Subcutaneous abdominal adipose tissue (tissue), 5 donors: ENCODE measurements around the gene NEB.
"Not testable (repeated sequence)": the region's sequence is repeated elsewhere in the genome, so short reads cannot be mapped to it uniquely, and the experiment has no call there.

Experiments
- H3K27ac ChIP-seq: one replicate; pipeline ENCODE4 v1.7.0; 2013; ENCODE audit warnings: low read depth, mild to moderate bottlenecking, inconsistent platforms, low read length, moderate library complexity
- H3K27me3 ChIP-seq, 5 donors: one replicate each; pipeline ENCODE4 v1.7.0; 2013; ENCODE audit warnings: low read length in 5 of 5, inconsistent platforms in 1 of 5; ENCODE audit not compliant: control insufficient read depth in 5 of 5, insufficient read depth in 4 of 5
- H3K36me3 ChIP-seq, 5 donors: one replicate each; pipeline ENCODE4 v1.7.0; 2013; ENCODE audit warnings: low read length in 5 of 5; ENCODE audit not compliant: control insufficient read depth in 5 of 5, insufficient read depth in 5 of 5
- H3K4me1 ChIP-seq, 5 donors: one replicate each; pipeline ENCODE4 v1.7.0; 2013; ENCODE audit warnings: low read length in 5 of 5, mild to moderate bottlenecking in 3 of 5, moderate library complexity in 1 of 5; ENCODE audit not compliant: control insufficient read depth in 5 of 5, insufficient read depth in 5 of 5
- H3K4me3 ChIP-seq, 5 donors: one replicate each; pipeline ENCODE4 v1.7.0; 2013; ENCODE audit warnings: low read length in 5 of 5, low read depth in 1 of 5
- H3K9ac ChIP-seq, 5 donors: one replicate each; pipeline ENCODE4 v1.7.0; 2013; ENCODE audit warnings: low read length in 5 of 5, mild to moderate bottlenecking in 4 of 5, moderate library complexity in 3 of 5
- H3K9me3 ChIP-seq, 5 donors: one replicate each; pipeline ENCODE4 v1.7.0; 2013; ENCODE audit warnings: low read length in 5 of 5; ENCODE audit not compliant: control insufficient read depth in 5 of 5
- donor health status: healthy.
- donor health status: healthy.
- donor health status: healthy.
- donor health status: healthy.
- donor health status: healthy.

The NEB gene

DNA sequence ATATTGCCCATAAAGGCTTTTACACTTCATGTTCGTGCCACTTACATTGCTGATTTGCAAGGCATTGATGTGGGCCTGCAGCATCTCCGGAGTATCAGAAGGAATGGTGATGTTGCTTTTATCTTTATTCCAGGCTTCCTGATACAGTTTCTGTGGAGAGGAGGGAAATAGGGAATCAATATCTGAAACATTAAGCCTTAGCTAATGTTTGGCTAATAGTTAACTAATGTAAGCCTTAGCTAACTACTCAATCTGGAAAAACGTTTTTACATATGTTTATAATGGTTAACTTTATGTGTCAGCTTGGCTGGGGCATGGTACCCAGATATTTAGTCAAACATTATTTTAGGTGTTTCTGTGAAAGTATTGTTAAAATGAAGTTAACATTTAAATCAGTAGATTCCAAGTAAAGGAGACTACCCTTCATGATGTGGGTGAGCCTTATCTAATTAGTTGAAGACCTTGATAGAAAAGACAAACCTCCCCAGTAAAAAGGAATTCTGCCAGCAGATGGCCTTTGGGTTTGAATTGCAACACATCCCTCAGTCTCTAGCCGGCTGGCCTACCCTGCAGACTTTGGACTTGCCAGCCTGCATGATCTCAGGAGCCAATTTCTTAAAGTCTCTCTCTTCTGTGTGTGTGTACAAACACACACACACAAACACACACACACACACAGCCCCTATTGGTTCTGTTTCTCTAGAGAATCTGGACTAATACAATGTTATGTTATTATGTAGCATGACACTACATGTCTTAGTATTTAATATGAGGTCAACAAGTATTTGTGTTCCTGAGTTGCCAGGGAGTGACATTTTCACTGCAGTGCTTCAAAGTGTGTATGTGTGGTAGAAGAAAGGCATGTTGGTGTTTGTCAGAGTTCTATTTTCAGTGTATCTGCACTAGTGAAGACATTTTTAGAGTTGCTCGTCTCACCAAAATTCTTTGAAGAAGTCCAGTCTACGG, 126.5 kb downstream of the NEB start:
- not testable (repeated sequence) for H3K27ac ChIP-seq, H3K27me3 ChIP-seq, H3K36me3 ChIP-seq, H3K9me3 ChIP-seq, H3K9ac ChIP-seq, H3K4me1 ChIP-seq, H3K4me3 ChIP-seq

DNA sequence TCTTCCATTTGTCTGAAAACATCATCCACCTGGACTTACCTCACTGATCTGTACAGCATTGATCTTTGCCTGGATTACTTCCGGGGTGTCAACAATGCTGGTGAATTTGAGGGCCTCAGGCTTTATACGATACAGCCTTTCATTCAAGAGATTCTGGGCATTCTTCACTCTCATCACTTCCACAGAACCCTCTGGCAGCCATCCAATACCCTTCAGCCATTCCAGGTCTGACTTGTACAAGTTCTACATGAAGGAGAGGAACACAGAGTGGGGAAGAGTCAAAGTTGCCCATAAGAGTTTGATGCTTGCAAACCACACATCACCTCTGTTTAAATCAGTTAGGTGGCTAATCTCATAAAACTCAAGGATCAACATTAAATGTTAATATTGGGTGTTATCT, 130.7 kb downstream of the NEB start:
- H3K36me3 ChIP-seq, H3K4me1 ChIP-seq, H3K4me3 ChIP-seq, H3K9ac ChIP-seq, H3K9me3 ChIP-seq, H3K27me3 ChIP-seq, H3K27ac ChIP-seq: not testable (repeated sequence)

DNA sequence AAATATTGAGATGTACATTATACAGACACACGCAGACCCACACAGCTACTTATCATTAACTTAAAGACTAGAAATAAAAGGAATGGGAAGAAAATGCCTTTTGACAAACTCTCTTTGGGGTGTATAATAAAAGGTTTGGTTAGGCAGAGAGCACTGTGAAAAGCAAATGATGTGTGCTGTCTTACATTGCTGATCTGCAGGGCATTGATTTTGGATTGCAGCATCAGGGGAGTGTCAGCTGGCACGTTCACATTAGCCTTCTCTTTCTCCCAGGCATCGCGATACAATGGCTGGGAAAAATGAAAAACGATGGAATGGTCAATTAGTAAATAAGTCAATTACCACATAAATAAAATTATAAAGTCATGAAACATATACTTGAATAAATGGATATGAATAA, 131.9 kb downstream of the NEB start:
- not testable (repeated sequence) for H3K4me1 ChIP-seq, H3K9me3 ChIP-seq, H3K36me3 ChIP-seq, H3K27me3 ChIP-seq, H3K27ac ChIP-seq, H3K9ac ChIP-seq, H3K4me3 ChIP-seq

DNA sequence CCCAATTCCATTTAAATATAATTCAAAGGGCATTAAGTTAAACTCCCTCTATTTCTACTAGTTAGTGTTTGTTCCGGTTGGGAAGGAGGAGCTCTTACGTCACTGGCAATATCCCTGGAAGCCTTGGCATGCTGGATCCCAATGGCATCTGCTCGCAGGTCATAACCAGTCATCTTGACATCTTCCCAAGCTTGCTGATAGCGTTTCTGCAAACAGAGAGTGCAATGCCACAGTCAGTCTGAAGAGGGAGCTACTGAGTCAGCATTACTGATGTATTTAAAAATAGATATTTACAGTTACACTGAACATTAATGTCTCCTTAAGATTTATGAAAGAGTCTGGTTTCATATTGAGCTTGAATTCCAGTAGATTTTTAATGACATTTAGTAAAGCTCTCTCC, 132.5 kb downstream of the NEB start:
- not testable (repeated sequence) for H3K9ac ChIP-seq, H3K9me3 ChIP-seq, H3K36me3 ChIP-seq, H3K27ac ChIP-seq, H3K4me1 ChIP-seq, H3K27me3 ChIP-seq, H3K4me3 ChIP-seq

DNA sequence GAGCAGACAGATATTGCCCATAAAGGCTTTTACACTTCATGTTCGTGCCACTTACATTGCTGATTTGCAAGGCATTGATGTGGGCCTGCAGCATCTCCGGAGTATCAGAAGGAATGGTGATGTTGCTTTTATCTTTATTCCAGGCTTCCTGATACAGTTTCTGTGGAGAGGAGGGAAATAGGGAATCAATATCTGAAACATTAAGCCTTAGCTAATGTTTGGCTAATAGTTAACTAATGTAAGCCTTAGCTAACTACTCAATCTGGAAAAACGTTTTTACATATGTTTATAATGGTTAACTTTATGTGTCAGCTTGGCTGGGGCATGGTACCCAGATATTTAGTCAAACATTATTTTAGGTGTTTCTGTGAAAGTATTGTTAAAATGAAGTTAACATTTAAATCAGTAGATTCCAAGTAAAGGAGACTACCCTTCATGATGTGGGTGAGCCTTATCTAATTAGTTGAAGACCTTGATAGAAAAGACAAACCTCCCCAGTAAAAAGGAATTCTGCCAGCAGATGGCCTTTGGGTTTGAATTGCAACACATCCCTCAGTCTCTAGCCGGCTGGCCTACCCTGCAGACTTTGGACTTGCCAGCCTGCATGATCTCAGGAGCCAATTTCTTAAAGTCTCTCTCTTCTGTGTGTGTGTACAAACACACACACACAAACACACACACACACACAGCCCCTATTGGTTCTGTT, 137.2 kb downstream of the NEB start:
- H3K9ac ChIP-seq, H3K36me3 ChIP-seq, H3K9me3 ChIP-seq, H3K4me1 ChIP-seq, H3K27me3 ChIP-seq, H3K4me3 ChIP-seq, H3K27ac ChIP-seq: not testable (repeated sequence)

DNA sequence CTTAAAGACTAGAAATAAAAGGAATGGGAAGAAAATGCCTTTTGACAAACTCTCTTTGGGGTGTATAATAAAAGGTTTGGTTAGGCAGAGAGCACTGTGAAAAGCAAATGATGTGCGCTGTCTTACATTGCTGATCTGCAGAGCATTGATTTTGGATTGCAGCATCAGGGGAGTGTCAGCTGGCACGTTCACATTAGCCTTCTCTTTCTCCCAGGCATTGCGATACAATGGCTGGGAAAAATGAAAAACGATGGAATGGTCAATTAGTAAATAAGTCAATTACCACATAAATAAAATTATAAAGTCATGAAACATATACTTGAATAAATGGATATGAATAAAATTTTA, 142.4 kb downstream of the NEB start:
- H3K4me1 ChIP-seq, H3K4me3 ChIP-seq, H3K27me3 ChIP-seq, H3K27ac ChIP-seq, H3K9me3 ChIP-seq, H3K36me3 ChIP-seq, H3K9ac ChIP-seq: not testable (repeated sequence)

- not testable (repeated sequence) for H3K4me1 ChIP-seq, H3K27ac ChIP-seq, H3K36me3 ChIP-seq, H3K9me3 ChIP-seq, H3K27me3 ChIP-seq, H3K4me3 ChIP-seq, H3K9ac ChIP-seq
These were observed 142.9 kb downstream of the NEB start for GRCh38 chr2:151591250-151591907.

- not testable (repeated sequence) for H3K27ac ChIP-seq, H3K27me3 ChIP-seq, H3K36me3 ChIP-seq, H3K4me3 ChIP-seq, H3K9ac ChIP-seq, H3K4me1 ChIP-seq, H3K9me3 ChIP-seq
These were observed 153.0 kb downstream of the NEB start for GRCh38 chr2:151581300-151581699.

- H3K4me3 ChIP-seq, H3K4me1 ChIP-seq, H3K27me3 ChIP-seq, H3K27ac ChIP-seq, H3K9ac ChIP-seq, H3K36me3 ChIP-seq, H3K9me3 ChIP-seq: not testable (repeated sequence)
These were observed 153.6 kb downstream of the NEB start for GRCh38 chr2:151580697-151581096.

GRCh38 chr2:151577116-151577515, 157.2 kb downstream of the NEB start:
- Histone ChIP-seq H3K4me3 (no peak overlapping the region), H3K27ac (no peak overlapping the region), H3K9ac (no peak overlapping the region), H3K27me3 (no peaks in the 10 kb centered on the region), H3K4me1 (no peaks in the 10 kb centered on the region), H3K36me3 (no peaks in the 10 kb centered on the region), H3K9me3 (no peaks in the 10 kb centered on the region)
